ENCODE results near the gene CEACAM1.
"Not testable (repeated sequence)": the region's sequence is repeated elsewhere in the genome, so short reads cannot be mapped to it uniquely, and the experiment has no call there.

Gene CEACAM1

DNA sequence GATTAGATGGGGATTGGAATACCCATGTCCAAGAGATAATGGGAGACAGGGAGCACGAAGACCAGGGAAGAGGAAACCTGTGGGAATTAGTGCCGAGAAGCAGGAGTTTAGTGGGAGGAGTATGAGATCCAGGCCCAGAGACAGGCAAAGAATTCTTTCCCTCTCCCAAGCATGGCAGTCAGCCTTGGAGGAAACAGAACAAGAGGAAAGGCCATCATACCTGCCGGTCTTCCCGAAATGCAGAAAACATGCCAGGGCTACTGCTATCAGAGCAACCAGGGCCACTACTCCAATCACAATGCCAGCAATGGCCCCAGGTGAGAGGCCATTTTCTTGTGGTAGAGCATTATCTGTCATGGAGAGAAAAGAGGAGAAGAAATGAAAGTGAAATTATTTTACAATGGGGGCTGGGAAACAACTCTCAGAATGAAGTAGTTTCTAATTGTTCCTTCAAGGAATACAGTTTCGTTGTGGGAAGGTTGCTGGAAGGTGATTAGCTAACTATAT lies 16.1 kb downstream of the CEACAM1 start:
- WGBS, 2 experiments (ENCODE audit: insufficient coverage in 2 of 2) = 100% methylated on average over 1 to 3 of the region's 5 CpGs

DNA sequence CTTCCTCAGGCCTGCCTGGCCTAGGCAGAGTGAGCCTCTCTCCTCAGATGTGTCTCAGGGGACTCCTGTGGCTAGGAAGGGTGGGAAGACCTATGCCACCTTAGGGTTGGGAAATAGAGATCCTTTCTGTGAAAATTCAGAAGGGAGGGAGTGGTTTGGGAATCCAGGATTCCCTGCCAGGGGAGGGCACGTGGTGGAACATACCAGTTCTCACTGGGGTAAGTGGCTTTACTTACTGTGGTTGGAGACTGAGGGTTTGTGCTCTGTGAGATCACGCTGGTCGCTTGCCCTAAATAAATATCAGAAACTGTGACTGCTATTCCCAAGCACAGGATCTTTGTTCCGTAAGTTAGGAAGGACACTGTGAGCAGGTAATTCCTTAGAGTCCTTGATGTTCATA lies 16.9 kb downstream of the CEACAM1 start:
- H3K9me3 ChIP-seq (ENCODE audit: control insufficient read depth, low read length) = no peaks in the 10 kb centered on the region
- H3K4me3 ChIP-seq (ENCODE audit: extremely low read depth, insufficient read depth, low read length, poor library complexity, severe bottlenecking) = no peak overlapping the region
- H3K36me3 ChIP-seq (ENCODE audit: control insufficient read depth, insufficient read depth, low read length) = no peaks in the 10 kb centered on the region
- H3K4me1 ChIP-seq (ENCODE audit: control insufficient read depth, insufficient read depth, low read length, poor library complexity, severe bottlenecking) = peaks cover 2% of the 10 kb centered on the region
- WGBS, 2 experiments (ENCODE audit: insufficient coverage in 2 of 2) = 81 to 96% methylated on average over 2 to 4 of the region's 4 CpGs
- no peak overlapping the region for H3K27ac ChIP-seq (ENCODE audit: low read depth, low read length, severe bottlenecking)

More for the DNA sequence above, 16.1 kb downstream of the CEACAM1 start:
- no peaks in the 10 kb centered on the region for H3K9me3 ChIP-seq (ENCODE audit: control insufficient read depth, low read length)
- no peaks in the 10 kb centered on the region for H3K4me1 ChIP-seq (ENCODE audit: control insufficient read depth, insufficient read depth, low read length, poor library complexity, severe bottlenecking)
- H3K4me3 ChIP-seq (ENCODE audit: extremely low read depth, insufficient read depth, low read length, poor library complexity, severe bottlenecking) = no peak overlapping the region
- no peak overlapping the region for H3K27ac ChIP-seq (ENCODE audit: low read depth, low read length, severe bottlenecking)
- H3K36me3 ChIP-seq (ENCODE audit: control insufficient read depth, insufficient read depth, low read length) = no peaks in the 10 kb centered on the region

DNA sequence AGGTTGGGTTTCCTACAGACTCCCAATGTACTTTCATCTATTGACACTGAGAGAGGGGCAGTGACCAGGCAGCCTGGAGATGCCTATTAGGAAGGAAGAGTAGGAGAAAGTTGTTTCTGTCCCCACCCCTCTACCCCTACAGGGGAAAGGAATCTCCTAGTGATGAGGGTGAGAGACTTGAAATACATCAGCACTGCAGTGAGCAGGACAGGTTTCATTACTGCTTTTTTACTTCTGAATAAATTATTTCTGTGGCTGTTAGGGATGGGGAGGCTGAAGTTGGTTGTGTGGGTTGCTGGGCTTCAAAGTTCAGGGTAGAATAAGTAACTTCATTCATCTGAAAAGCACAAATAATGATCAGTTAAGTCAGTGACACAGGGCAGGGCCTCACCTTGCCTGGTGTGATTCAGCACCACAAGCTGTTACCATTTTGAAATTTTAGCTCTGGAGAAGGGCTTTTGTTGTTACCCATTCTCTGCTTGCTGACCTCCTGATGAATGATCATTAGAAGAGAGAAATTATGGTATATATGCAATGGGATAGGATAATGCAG lies 19.3 kb downstream of the CEACAM1 start:
- Histone ChIP-seq H3K36me3 (ENCODE audit: control insufficient read depth, insufficient read depth, low read length) (no peaks in the 10 kb centered on the region), H3K4me1 (ENCODE audit: control insufficient read depth, insufficient read depth, low read length, poor library complexity, severe bottlenecking) (peaks cover 9% of the 10 kb centered on the region), H3K27ac (ENCODE audit: low read depth, low read length, severe bottlenecking) (no peak overlapping the region), H3K9me3 (ENCODE audit: control insufficient read depth, low read length) (no peaks in the 10 kb centered on the region), H3K4me3 (ENCODE audit: extremely low read depth, insufficient read depth, low read length, poor library complexity, severe bottlenecking) (no peak overlapping the region)

DNA sequence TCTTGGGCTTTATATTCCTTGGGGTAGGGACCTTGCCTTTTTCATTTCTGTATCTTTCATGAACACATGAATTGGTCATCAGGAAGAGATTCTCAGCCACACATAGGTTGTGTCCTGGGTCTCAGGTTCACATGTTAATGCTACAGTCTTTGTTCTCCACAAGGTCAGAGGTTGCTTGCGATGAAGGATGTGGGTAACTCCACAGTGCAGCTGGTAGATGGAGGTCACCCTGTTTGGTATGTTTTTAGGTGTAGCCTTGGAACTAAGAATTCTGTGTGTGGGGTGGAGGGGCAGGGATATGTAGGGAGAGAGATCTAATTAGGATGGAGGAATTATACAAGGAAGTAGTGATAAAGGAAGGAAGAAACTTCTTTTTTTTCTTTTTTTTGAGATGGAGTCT lies 23.2 kb downstream of the CEACAM1 start:
- Histone ChIP-seq H3K4me1 (ENCODE audit: control insufficient read depth, insufficient read depth, low read length, poor library complexity, severe bottlenecking) (peaks cover 9% of the 10 kb centered on the region), H3K27ac (ENCODE audit: low read depth, low read length, severe bottlenecking) (no peak overlapping the region), H3K4me3 (ENCODE audit: extremely low read depth, insufficient read depth, low read length, poor library complexity, severe bottlenecking) (no peak overlapping the region), H3K9me3 (ENCODE audit: control insufficient read depth, low read length) (no peaks in the 10 kb centered on the region), H3K36me3 (ENCODE audit: control insufficient read depth, insufficient read depth, low read length) (no peaks in the 10 kb centered on the region)
- WGBS, 2 experiments (ENCODE audit: insufficient coverage in 2 of 2) = 100% methylated on average over 1 of the region's 1 CpG

DNA sequence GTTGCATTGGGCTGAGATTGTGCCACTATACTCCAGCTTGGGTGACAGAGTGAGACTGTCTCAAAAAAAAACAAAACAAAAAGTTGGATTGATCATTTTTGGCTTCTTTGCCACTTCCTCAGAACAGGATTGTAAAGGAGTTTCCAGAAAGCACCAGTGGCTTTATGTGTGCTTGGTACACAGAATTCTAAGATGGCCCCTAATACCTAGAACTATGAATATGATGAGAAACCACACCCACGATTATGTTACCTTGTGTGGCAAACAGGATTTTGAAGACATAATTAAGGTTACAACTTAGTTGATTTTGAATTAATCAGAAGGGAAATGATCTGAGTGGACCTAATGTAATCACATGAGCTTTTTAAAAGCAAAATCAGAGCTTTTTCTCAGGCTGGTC lies 26.5 kb downstream of the CEACAM1 start:
- WGBS, 2 experiments (ENCODE audit: insufficient coverage in 2 of 2) = no CpG with 5 or more reads among the region's 1 CpG
- H3K36me3 ChIP-seq (ENCODE audit: control insufficient read depth, insufficient read depth, low read length) = no peaks in the 10 kb centered on the region
- no peak overlapping the region for H3K4me3 ChIP-seq (ENCODE audit: extremely low read depth, insufficient read depth, low read length, poor library complexity, severe bottlenecking)
- H3K27ac ChIP-seq (ENCODE audit: low read depth, low read length, severe bottlenecking) = no peak overlapping the region
- H3K4me1 ChIP-seq (ENCODE audit: control insufficient read depth, insufficient read depth, low read length, poor library complexity, severe bottlenecking) = peaks cover 23% of the 10 kb centered on the region
- no peaks in the 10 kb centered on the region for H3K9me3 ChIP-seq (ENCODE audit: control insufficient read depth, low read length)

DNA sequence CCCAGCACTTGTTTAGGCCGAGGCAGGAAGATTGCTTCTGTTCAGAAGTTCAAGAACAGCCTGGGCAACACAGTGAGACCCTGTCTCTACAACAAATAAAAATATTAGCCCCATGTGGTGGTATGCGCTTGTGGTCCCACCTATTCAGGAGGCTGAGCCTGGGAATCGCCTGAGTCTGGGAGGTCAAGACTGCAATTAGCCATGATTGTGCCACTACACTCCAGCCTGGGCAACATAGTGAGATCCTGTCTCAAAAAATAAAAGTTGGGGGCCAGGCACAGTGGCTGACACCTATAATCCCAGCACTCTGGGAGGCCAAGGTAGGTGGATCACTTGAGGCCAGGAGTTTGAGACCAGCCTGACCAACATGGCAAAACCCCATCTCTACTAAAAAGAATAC lies 27.0 kb downstream of the CEACAM1 start:
- peaks cover 20% of the 10 kb centered on the region for H3K4me1 ChIP-seq (ENCODE audit: control insufficient read depth, insufficient read depth, low read length, poor library complexity, severe bottlenecking)
- 90 to 100% methylated on average over 1 to 3 of the region's 3 CpGs for WGBS, 2 experiments (ENCODE audit: insufficient coverage in 2 of 2)
- H3K36me3 ChIP-seq (ENCODE audit: control insufficient read depth, insufficient read depth, low read length); H3K4me3 ChIP-seq (ENCODE audit: extremely low read depth, insufficient read depth, low read length, poor library complexity, severe bottlenecking); H3K9me3 ChIP-seq (ENCODE audit: control insufficient read depth, low read length); H3K27ac ChIP-seq (ENCODE audit: low read depth, low read length, severe bottlenecking): not testable (repeated sequence)

DNA sequence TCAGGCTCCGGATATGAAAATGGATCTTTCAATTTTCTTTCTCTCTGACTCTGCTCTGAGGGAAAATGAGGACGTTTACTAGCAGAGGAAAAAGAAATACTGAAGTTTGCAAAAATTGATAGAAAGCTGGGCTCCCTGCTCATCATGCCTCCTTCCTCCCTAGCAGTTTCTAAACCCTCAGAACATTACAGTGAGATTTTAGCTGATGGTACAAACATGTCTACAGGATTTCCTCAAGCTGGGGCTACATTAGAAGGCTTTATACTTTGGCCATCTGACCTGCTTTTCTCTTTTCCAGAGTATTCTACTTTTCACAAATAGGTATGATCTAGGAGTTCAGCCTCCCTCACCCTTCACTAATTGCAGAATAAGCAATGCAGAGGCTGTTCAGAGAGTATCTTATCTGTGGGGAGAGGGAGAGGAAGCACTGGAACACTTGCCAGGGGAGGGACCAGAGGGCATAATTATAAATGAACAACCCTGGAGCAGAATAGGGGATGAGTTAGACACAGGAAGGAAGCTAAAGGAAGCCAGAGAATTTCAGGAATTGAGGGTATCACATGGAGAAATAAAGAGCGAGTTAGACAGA lies 30.0 kb downstream of the CEACAM1 start:
- 83 to 88% methylated on average over 2 to 3 of the region's 3 CpGs for WGBS, 2 experiments (ENCODE audit: insufficient coverage in 2 of 2)
- Histone ChIP-seq H3K9me3 (ENCODE audit: control insufficient read depth, low read length) (no peaks in the 10 kb centered on the region), H3K27ac (ENCODE audit: low read depth, low read length, severe bottlenecking) (no peak overlapping the region), H3K4me3 (ENCODE audit: extremely low read depth, insufficient read depth, low read length, poor library complexity, severe bottlenecking) (no peak overlapping the region), H3K36me3 (ENCODE audit: control insufficient read depth, insufficient read depth, low read length) (no peaks in the 10 kb centered on the region), H3K4me1 (ENCODE audit: control insufficient read depth, insufficient read depth, low read length, poor library complexity, severe bottlenecking) (peaks cover 14% of the 10 kb centered on the region)

DNA sequence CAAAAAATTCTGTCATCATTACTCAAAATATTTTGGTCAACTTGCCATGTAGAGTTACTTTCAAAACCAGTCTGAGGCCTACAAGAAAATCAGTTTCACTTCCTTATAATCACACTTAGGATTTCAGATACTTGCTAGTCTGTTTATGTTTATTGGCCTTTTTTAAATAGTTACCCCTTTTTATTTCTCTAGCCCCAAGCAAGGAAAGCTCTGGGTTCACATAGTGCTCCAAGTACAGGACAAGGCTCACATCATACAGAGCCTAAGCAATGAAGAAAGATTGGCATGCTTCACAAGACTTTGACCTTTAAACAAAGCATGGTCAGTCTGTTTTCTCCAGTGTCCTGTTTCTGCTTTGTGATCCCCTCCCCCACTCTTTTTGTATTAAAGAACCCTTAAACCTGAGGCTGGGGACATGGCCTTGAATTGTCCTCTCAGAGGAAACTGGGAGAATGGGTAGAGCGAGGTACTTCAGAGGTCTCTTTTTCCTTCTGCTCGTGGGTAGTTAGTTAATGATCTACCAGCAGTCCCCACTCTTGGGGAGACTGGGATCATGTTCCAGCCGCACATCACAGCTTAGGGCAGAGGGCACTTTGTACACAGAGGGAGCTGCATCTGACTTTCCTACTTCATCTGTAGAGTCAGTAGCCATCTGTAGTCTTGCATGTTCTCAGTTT lies 30.7 kb downstream of the CEACAM1 start:
- H3K27ac ChIP-seq (ENCODE audit: low read depth, low read length, severe bottlenecking) = no peak overlapping the region
- no peak overlapping the region for H3K4me3 ChIP-seq (ENCODE audit: extremely low read depth, insufficient read depth, low read length, poor library complexity, severe bottlenecking)

DNA sequence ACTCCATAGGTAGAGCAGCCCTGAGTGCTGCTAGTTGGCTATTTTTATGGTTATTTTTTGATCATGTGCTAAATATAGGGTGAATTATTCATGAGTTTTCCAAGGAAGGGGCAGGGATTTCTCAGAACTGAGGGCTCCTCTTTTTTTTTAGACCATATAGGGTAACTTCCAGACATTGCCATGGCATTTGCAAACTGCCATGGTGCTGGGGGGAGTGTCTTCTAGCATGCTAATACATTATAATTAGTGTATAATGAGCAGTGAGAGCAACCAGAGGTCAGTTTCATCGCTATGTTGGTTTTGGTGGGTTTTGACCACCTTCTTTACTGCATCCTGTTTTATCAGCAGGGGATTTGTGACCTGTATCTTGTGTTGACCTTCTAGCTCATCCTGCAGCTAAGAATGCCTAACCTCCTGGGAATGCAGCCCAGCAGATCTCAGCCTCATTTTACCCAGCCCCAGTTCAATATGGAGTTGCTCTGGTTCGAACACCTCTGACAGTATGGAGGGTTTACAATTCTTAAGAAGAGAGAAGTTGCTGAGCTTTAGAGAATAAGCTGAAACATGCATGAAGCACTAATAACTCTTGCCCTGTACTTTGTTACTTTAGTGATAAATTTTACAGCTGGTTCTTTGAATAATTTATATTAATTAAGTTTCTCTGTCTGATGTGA lies 31.7 kb downstream of the CEACAM1 start:
- no peak overlapping the region for H3K27ac ChIP-seq (ENCODE audit: low read depth, low read length, severe bottlenecking)
- no CpG with 5 or more reads among the region's 2 CpGs for WGBS, 2 experiments (ENCODE audit: insufficient coverage in 2 of 2)
- H3K4me3 ChIP-seq (ENCODE audit: extremely low read depth, insufficient read depth, low read length, poor library complexity, severe bottlenecking) = no peak overlapping the region
- peaks cover 14% of the 10 kb centered on the region for H3K4me1 ChIP-seq (ENCODE audit: control insufficient read depth, insufficient read depth, low read length, poor library complexity, severe bottlenecking)
- H3K9me3 ChIP-seq (ENCODE audit: control insufficient read depth, low read length) = no peaks in the 10 kb centered on the region
- H3K36me3 ChIP-seq (ENCODE audit: control insufficient read depth, insufficient read depth, low read length) = no peaks in the 10 kb centered on the region

More for the DNA sequence above, 30.7 kb downstream of the CEACAM1 start:
- WGBS, 2 experiments (ENCODE audit: insufficient coverage in 2 of 2) = 92 to 100% methylated on average over 2 of the region's 3 CpGs
- no peaks in the 10 kb centered on the region for H3K36me3 ChIP-seq (ENCODE audit: control insufficient read depth, insufficient read depth, low read length)
- H3K9me3 ChIP-seq (ENCODE audit: control insufficient read depth, low read length) = no peaks in the 10 kb centered on the region
- H3K4me1 ChIP-seq (ENCODE audit: control insufficient read depth, insufficient read depth, low read length, poor library complexity, severe bottlenecking) = peaks cover 14% of the 10 kb centered on the region

DNA sequence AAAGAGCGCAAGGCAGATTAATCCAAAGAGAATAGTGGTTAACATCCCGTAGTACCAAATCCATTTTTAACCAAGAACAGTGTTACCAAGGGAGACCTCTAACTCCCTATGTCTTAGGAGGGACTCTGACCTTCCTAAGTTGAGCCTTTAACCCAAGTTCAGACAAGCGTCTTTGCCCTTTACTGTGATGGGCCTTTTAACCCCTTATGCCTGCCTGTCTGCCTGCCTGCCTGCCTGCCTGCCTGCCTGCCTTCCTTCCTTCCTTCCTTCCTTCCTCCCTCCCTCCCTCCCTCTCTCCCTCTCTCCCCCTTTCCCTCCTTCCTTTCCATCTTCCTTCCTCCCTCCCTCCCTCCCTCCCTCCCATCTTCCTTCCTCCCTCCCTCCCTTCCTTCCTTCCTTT lies 32.6 kb downstream of the CEACAM1 start:
- WGBS, 2 experiments (ENCODE audit: insufficient coverage in 2 of 2) = 79 to 93% methylated on average over 3 of the region's 3 CpGs
- no peaks in the 10 kb centered on the region for H3K9me3 ChIP-seq (ENCODE audit: control insufficient read depth, low read length)
- H3K4me3 ChIP-seq (ENCODE audit: extremely low read depth, insufficient read depth, low read length, poor library complexity, severe bottlenecking) = no peak overlapping the region
- H3K27ac ChIP-seq (ENCODE audit: low read depth, low read length, severe bottlenecking) = no peak overlapping the region
- H3K4me1 ChIP-seq (ENCODE audit: control insufficient read depth, insufficient read depth, low read length, poor library complexity, severe bottlenecking) = peaks cover 14% of the 10 kb centered on the region
- H3K36me3 ChIP-seq (ENCODE audit: control insufficient read depth, insufficient read depth, low read length) = no peaks in the 10 kb centered on the region

Measured in mesodermal cell (in vitro differentiated cells).